ENCODE results near the gene SSMEM1.
"Not testable (repeated sequence)": the region's sequence is repeated elsewhere in the genome, so short reads cannot be mapped to it uniquely, and the experiment has no call there.

The SSMEM1 gene

GRCh38 chr7:130182990-130183389 is 24.7 kb upstream of the SSMEM1 start:
- Histone ChIP-seq H3K27me3 (replicated peaks; ENCODE audit: insufficient read depth, low read length) (no peaks in the 10 kb centered on the region), H3K79me2 (ENCODE audit: low read length) (0 out of 2 replicates have a peak, but pooled peaks cover 5% of the 10 kb centered on the region), H3K4me3 (ENCODE audit: low read length) (no peak overlapping the region), H3K9me3 (replicated peaks; ENCODE audit: insufficient read depth, low read length) (no peaks in the 10 kb centered on the region), H3K9me2 (replicated peaks; ENCODE audit: insufficient read depth, low read length) (no peaks in the 10 kb centered on the region), H3K27ac (ENCODE audit: low read length) (no peak overlapping the region), H4K20me1 (ENCODE audit: insufficient read depth, low read length) (no peaks in the 10 kb centered on the region), H3K4me1 (ENCODE audit: low read length) (no peaks in the 10 kb centered on the region), H3K36me3 (replicated peaks; ENCODE audit: insufficient read depth, low read length) (peaks cover 17% of the 10 kb centered on the region; the same call in 1 of the 2 replicates), H3K4me2 (ENCODE audit: low read depth, low read length) (no peak overlapping the region), H2AFZ (ENCODE audit: low read length) (no peak overlapping the region), H3K9ac (ENCODE audit: low read length) (no peak overlapping the region), H3F3A (ENCODE audit: insufficient read depth, low read length) (no peaks in the 10 kb centered on the region)
- no peak for DNase-seq
- no peak for TF ChIP-seq EZH2 (optimal IDR thresholded peaks at IDR 0.05; ENCODE audit: low read depth, low read length)
- no peak for TF ChIP-seq EZH2phosphoT487 (IDR thresholded peaks at IDR 0.05; ENCODE audit: low read length)
- no peak for TF ChIP-seq CTCF (IDR thresholded peaks at IDR 0.05; ENCODE audit: low read length)

GRCh38 chr7:130184349-130184748 is 23.3 kb upstream of the SSMEM1 start:
- not testable (repeated sequence) for H2AFZ ChIP-seq (ENCODE audit: low read length); H3K4me2 ChIP-seq (ENCODE audit: low read depth, low read length); H4K20me1 ChIP-seq (ENCODE audit: insufficient read depth, low read length); H3K9me3 ChIP-seq (replicated peaks; ENCODE audit: insufficient read depth, low read length); H3K4me3 ChIP-seq (ENCODE audit: low read length); DNase-seq; H3K9me2 ChIP-seq (replicated peaks; ENCODE audit: insufficient read depth, low read length); H3K9ac ChIP-seq (ENCODE audit: low read length); H3K4me1 ChIP-seq (ENCODE audit: low read length); H3K27me3 ChIP-seq (replicated peaks; ENCODE audit: insufficient read depth, low read length); H3K79me2 ChIP-seq (ENCODE audit: low read length); H3K27ac ChIP-seq (ENCODE audit: low read length); H3F3A ChIP-seq (ENCODE audit: insufficient read depth, low read length)
- H3K36me3 ChIP-seq (replicated peaks; ENCODE audit: insufficient read depth, low read length): peaks cover 17% of the 10 kb centered on the region; the same call in 1 of the 2 replicates

GRCh38 chr7:130187360-130187759 is 20.3 kb upstream of the SSMEM1 start:
- TF ChIP-seq CTCF (IDR thresholded peaks at IDR 0.05; ENCODE audit: low read length) (no peak), EZH2 (optimal IDR thresholded peaks at IDR 0.05; ENCODE audit: low read depth, low read length) (no peak), EZH2phosphoT487 (IDR thresholded peaks at IDR 0.05; ENCODE audit: low read length) (no peak)
- no peaks in the 10 kb centered on the region for H3K9me3 ChIP-seq (replicated peaks; ENCODE audit: insufficient read depth, low read length)
- peaks cover 18% of the 10 kb centered on the region; the same call in 1 of the 2 replicates for H3K36me3 ChIP-seq (replicated peaks; ENCODE audit: insufficient read depth, low read length)
- H3K27me3 ChIP-seq (replicated peaks; ENCODE audit: insufficient read depth, low read length): no peaks in the 10 kb centered on the region
- peaks cover 5% of the 10 kb centered on the region; the same call in 1 of the 2 replicates for H3K79me2 ChIP-seq (ENCODE audit: low read length)
- H3K4me2 ChIP-seq (ENCODE audit: low read depth, low read length): no peak overlapping the region
- H3F3A ChIP-seq (ENCODE audit: insufficient read depth, low read length): no peaks in the 10 kb centered on the region
- H3K9me2 ChIP-seq (replicated peaks; ENCODE audit: insufficient read depth, low read length): no peaks in the 10 kb centered on the region
- H3K27ac ChIP-seq (ENCODE audit: low read length): no peak overlapping the region
- H3K4me1 ChIP-seq (ENCODE audit: low read length): no peaks in the 10 kb centered on the region
- no peak overlapping the region for H2AFZ ChIP-seq (ENCODE audit: low read length)
- H3K9ac ChIP-seq (ENCODE audit: low read length): no peak overlapping the region
- H4K20me1 ChIP-seq (ENCODE audit: insufficient read depth, low read length): no peaks in the 10 kb centered on the region
- DNase-seq: no peak
- no peak overlapping the region for H3K4me3 ChIP-seq (ENCODE audit: low read length)

GRCh38 chr7:130189343-130189742 is 18.3 kb upstream of the SSMEM1 start:
- Histone ChIP-seq H3K27ac (ENCODE audit: low read length) (no peak overlapping the region), H3K79me2 (ENCODE audit: low read length) (peaks cover 5% of the 10 kb centered on the region; the same call in 1 of the 2 replicates), H4K20me1 (ENCODE audit: insufficient read depth, low read length) (no peaks in the 10 kb centered on the region), H3K36me3 (replicated peaks; ENCODE audit: insufficient read depth, low read length) (peaks cover 13% of the 10 kb centered on the region; the same call in 1 of the 2 replicates), H3K9me3 (replicated peaks; ENCODE audit: insufficient read depth, low read length) (no peaks in the 10 kb centered on the region), H2AFZ (ENCODE audit: low read length) (no peak overlapping the region), H3K4me1 (ENCODE audit: low read length) (no peaks in the 10 kb centered on the region), H3K9me2 (replicated peaks; ENCODE audit: insufficient read depth, low read length) (no peaks in the 10 kb centered on the region), H3K9ac (ENCODE audit: low read length) (no peak overlapping the region), H3K4me3 (ENCODE audit: low read length) (no peak overlapping the region), H3K27me3 (replicated peaks; ENCODE audit: insufficient read depth, low read length) (no peaks in the 10 kb centered on the region), H3F3A (ENCODE audit: insufficient read depth, low read length) (no peaks in the 10 kb centered on the region), H3K4me2 (ENCODE audit: low read depth, low read length) (no peak overlapping the region)
- no peak for DNase-seq
- TF ChIP-seq EZH2 (optimal IDR thresholded peaks at IDR 0.05; ENCODE audit: low read depth, low read length): no peak
- TF ChIP-seq EZH2phosphoT487 (IDR thresholded peaks at IDR 0.05; ENCODE audit: low read length): no peak
- no peak for TF ChIP-seq CTCF (IDR thresholded peaks at IDR 0.05; ENCODE audit: low read length)

Data from MM.1S (cell line).